Spleen (tissue), 11 donors: ENCODE data around the gene ZNF438. TPM values are rescaled to one million over a fixed set of nuclear protein-coding genes. Genes with fewer than 3 reads are reported as not detected.

ENCODE experiments used
- DNase-seq: peaks from one replicate; pipeline ENCODE4 v3.0.0-alpha.2; 2020
- H3K27ac ChIP-seq, 8 donors: fragments of 200-600 bp; sonication (generic) in 7 of 8; 1 replicate in 4 of 8; 2 replicates in 4 of 8; pipeline versions ENCODE4 v1.5.0 to v1.8.0; 2016 to 2021; ENCODE audit warnings: inconsistent platforms in 4 of 8, mild to moderate bottlenecking in 4 of 8, moderate library complexity in 1 of 8
- H3K27me3 ChIP-seq, 7 donors: fragments of 200-600 bp; sonication (generic) in 6 of 7; replicated peaks in 1 of 7; 1 replicate in 4 of 7; 2 replicates in 3 of 7; pipeline versions ENCODE4 v1.5.0 to v1.8.0; 2016 to 2021; ENCODE audit warnings: inconsistent platforms in 3 of 7, mild to moderate bottlenecking in 1 of 7
- H3K36me3 ChIP-seq, 6 donors: fragments of 200-600 bp; sonication (generic) in 5 of 6; 1 replicate in 4 of 6; 2 replicates in 2 of 6; pipeline versions ENCODE4 v1.5.0 to v1.8.0; 2016 to 2021; ENCODE audit warnings: inconsistent platforms in 2 of 6
- H3K4me1 ChIP-seq, 6 donors: fragments of 200-600 bp; sonication (generic) in 5 of 6; 1 replicate in 3 of 6; 2 replicates in 3 of 6; pipeline versions ENCODE4 v1.5.0 to v1.8.0; 2016 to 2021; ENCODE audit warnings: inconsistent platforms in 3 of 6
- H3K4me3 ChIP-seq, 8 donors: fragments of 200-600 bp; sonication (generic) in 7 of 8; 1 replicate in 4 of 8; 2 replicates in 4 of 8; pipeline versions ENCODE4 v1.5.0 to v1.8.0; 2016 to 2021; ENCODE audit warnings: inconsistent platforms in 4 of 8, mild to moderate bottlenecking in 4 of 8, moderate library complexity in 2 of 8
- H3K9me3 ChIP-seq, 8 donors: fragments of 200-600 bp; sonication (generic) in 7 of 8; 1 replicate in 4 of 8; 2 replicates in 4 of 8; pipeline versions ENCODE4 v1.5.0 to v1.8.0; 2016 to 2021; ENCODE audit warnings: inconsistent platforms in 4 of 8
- CTCF ChIP-seq, 11 experiments: fragments of 200-600 bp in 7 of 11; fragments of 450-650 bp in 4 of 11; sonication (generic) in 4 of 11; IDR thresholded peaks in 8 of 11; conservative IDR thresholded peaks in 3 of 11; 1 replicate in 7 of 11; 2 replicates in 4 of 11; pipeline versions ENCODE4 v1.4.0 to v1.8.0; 2016 to 2021; ENCODE audit warnings: antibody characterized with exemption in 11 of 11, inconsistent platforms in 4 of 11, mild to moderate bottlenecking in 1 of 11
- POLR2A ChIP-seq, 3 donors: fragments of 450-650 bp; IDR thresholded peaks; one replicate each; pipeline ENCODE4 v1.5.1; 2017; ENCODE audit warnings: antibody characterized with exemption in 3 of 3, mild to moderate bottlenecking in 1 of 3
- POLR2AphosphoS5 ChIP-seq, 3 donors: sonication (generic); formaldehyde crosslinking; IDR thresholded peaks; one replicate each; pipeline ENCODE4 v1.5.1; 2017; ENCODE audit warnings: antibody characterized with exemption in 3 of 3
- WGBS, 5 donors: extraction: QIAGEN DNeasy Blood & Tissue Kit in 3 of 5; methylation state at CpG; one replicate each; pipeline versions ENCODE4 v1.1.5 to v1.1.7; 2013 to 2018; 5-methylcytosine and 5-hydroxymethylcytosine counted together
- intact Hi-C: fragments of 100-400 bp; cut with DNase I; formaldehyde crosslinking; loops from one replicate; pipeline ENCODE4 v1.15.0; 2023; ENCODE audit warnings: low total_unique reads
- polyA plus RNA-seq, 3 donors: library from polyadenylated mRNA; stranded (reverse); fragments of 200-250 nt; gene quantifications; one replicate each; pipeline ENCODE4 v1.2.1, GENCODE V29; 2013
- total RNA-seq, 7 donors: library from RNA; depleted of rRNA in 3 of 7; stranded (reverse); fragments of >200 nt in 3 of 7; fragmentation: NEBNext Ultra II Directional in 4 of 7; extraction: Animal tissue kit (Norgen Biotek cat#: 25700) in 4 of 7; gene quantifications; one replicate each; pipeline versions ENCODE4 v1.1.0 to v1.2.1, GENCODE V29; 2016 to 2021
- donor health status: healthy with polysubstance abuse.
- donor health status: DM: no; HTN: no; CAD: no; lungs with moderate emphysema.
- donor health status: DM: no; HTN: no; CAD: no.
- donor health status: Bipolar disorder and iron deficiency.
- donor health status: healthy.
- donor health status: DM: no; HTN: no; CAD: no.
- donor health status: DM: yes; HTN: yes; CAD: no.

Gene ZNF438
- total and polyA plus RNA-seq, 10 donors, result 4.4 to 23.1 (median 13.9) TPM

- Histone ChIP-seq H3K36me3 (no peaks in the 10 kb centered on the region), H3K9me3 (no peaks in the 10 kb centered on the region), H3K4me1 (peaks cover 0 to 4% (median 0%) of the 10 kb centered on the region in 6 donors), H3K27ac (no peak overlapping the region), H3K27me3 (peaks cover 0 to 7% (median 0%) of the 10 kb centered on the region in 7 donors), H3K4me3 (no peak overlapping the region)
- TF ChIP-seq POLR2AphosphoS5 (IDR thresholded peaks at IDR 0.05) (no peak), POLR2A (IDR thresholded peaks at IDR 0.05) (no peak), CTCF (IDR thresholded peaks at IDR 0.05 in 8 of 11, conservative IDR thresholded peaks at IDR 0.05 in 3 of 11) (no peak)
- DNase-seq, result peak; percentile 32
- intact Hi-C loops, result no loop called here
- 82 to 95% (median 89%) methylated on average over 3 to 4 of the region's 4 CpGs for WGBS, 5 donors
Measured at GRCh38 chr10:30826679-30827078, 205.0 kb downstream of the ZNF438 start.

GRCh38 chr10:30825495-30825894, 206.2 kb downstream of the ZNF438 start:
- Histone ChIP-seq H3K4me3 (no peak overlapping the region), H3K4me1 (peaks cover 0 to 4% (median 0%) of the 10 kb centered on the region in 6 donors), H3K36me3 (no peaks in the 10 kb centered on the region), H3K27ac (no peak overlapping the region), H3K9me3 (no peaks in the 10 kb centered on the region), H3K27me3 (peaks cover 0 to 7% (median 0%) of the 10 kb centered on the region in 7 donors)
- DNase-seq, result no peak
- TF ChIP-seq POLR2A (IDR thresholded peaks at IDR 0.05) (no peak), POLR2AphosphoS5 (IDR thresholded peaks at IDR 0.05) (no peak), CTCF (IDR thresholded peaks at IDR 0.05 in 8 of 11, conservative IDR thresholded peaks at IDR 0.05 in 3 of 11) (no peak)
- intact Hi-C loops, result no loop called here

- Histone ChIP-seq H3K4me1 (peaks cover 0 to 7% (median 0%) of the 10 kb centered on the region in 6 donors), H3K4me3 (no peak overlapping the region), H3K27me3 (peaks cover 0 to 7% (median 0%) of the 10 kb centered on the region in 7 donors), H3K36me3 (no peaks in the 10 kb centered on the region), H3K27ac (no peak overlapping the region), H3K9me3 (no peaks in the 10 kb centered on the region)
- WGBS, 5 donors, result 92 to 100% (median 99%) methylated on average over 2 to 3 of the region's 3 CpGs
- no peak for TF ChIP-seq CTCF (IDR thresholded peaks at IDR 0.05 in 8 of 11, conservative IDR thresholded peaks at IDR 0.05 in 3 of 11)
- TF ChIP-seq POLR2A (IDR thresholded peaks at IDR 0.05), result no peak
- TF ChIP-seq POLR2AphosphoS5 (IDR thresholded peaks at IDR 0.05), result no peak
- peak; percentile 28 for DNase-seq
- intact Hi-C loops, result no loop called here
Measured at GRCh38 chr10:30825022-30825421, 206.6 kb downstream of the ZNF438 start.

- peak; percentile 41 for DNase-seq
- Histone ChIP-seq H3K4me3 (no peak overlapping the region), H3K9me3 (no peaks in the 10 kb centered on the region), H3K27me3 (peaks cover 0 to 7% (median 0%) of the 10 kb centered on the region in 7 donors), H3K4me1 (peaks cover 0 to 7% (median 0%) of the 10 kb centered on the region in 6 donors), H3K27ac (no peak overlapping the region), H3K36me3 (no peaks in the 10 kb centered on the region)
- WGBS, 5 donors, result 73 to 94% (median 88%) methylated on average over 2 of the region's 2 CpGs
- TF ChIP-seq CTCF (IDR thresholded peaks at IDR 0.05 in 8 of 11, conservative IDR thresholded peaks at IDR 0.05 in 3 of 11) (no peak), POLR2AphosphoS5 (IDR thresholded peaks at IDR 0.05) (no peak), POLR2A (IDR thresholded peaks at IDR 0.05) (no peak)
- intact Hi-C loops, result no loop called here
Measured at GRCh38 chr10:30823651-30824050, 208.0 kb downstream of the ZNF438 start.
